Embryonic facial prominence (tissue), 1 donor: ENCODE data around the gene ARHGAP45.

Source experiments
- DNase-seq: peaks from one replicate; pipeline ENCODE4 v3.0.0-alpha.2; 2016; ENCODE audit errors: extremely low spot score

ARHGAP45 gene

DNA sequence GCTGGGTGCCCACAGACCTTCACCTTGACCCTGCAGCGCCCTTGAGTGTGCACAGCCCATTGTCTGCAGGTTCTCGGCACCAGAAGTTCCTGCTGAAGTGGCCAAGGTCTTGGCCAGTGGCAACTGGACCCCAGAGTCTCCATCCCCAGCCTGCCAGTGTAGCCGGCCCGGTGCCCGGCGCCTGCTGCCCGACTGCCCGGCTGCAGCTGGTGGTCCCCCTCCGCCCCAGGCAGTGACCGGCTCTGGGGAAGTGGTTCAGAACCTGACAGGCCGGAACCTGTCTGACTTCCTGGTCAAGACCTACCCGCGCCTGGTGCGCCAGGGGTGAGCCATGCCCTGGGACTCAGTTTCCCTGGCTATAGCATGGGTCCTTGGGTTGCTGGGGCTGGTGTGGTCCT lies 11.9 kb upstream of the ARHGAP45 start:
- DNase-seq, result no peak

DNA sequence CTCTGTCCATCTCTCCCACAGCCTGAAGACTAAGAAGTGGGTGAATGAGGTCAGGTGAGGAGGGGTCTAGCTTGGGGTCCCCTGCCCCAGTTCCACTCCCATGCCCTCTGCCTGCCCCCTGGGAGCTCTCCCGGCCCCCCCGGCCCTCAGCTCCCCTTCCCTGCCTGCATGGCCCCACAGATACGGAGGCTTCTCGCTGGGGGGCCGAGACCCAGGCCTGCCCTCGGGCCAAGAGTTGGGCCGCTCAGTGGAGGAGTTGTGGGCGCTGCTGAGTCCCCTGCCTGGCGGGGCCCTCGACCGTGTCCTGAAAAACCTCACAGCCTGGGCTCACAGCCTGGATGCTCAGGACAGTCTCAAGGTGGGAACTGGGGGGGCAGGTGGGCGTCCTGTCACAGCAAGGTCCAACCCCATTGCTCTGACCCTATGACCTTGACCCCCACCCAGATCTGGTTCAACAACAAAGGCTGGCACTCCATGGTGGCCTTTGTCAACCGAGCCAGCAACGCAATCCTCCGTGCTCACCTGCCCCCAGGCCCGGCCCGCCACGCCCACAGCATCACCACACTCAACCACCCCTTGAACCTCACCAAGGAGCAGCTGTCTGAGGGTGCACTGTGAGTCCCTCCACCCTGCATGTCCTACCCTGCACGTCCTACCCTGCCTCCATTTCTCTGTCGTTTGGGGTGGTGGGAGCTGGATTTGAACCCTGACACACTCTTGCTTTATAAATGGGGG lies 10.9 kb upstream of the ARHGAP45 start:
- DNase-seq, result no peak

DNA sequence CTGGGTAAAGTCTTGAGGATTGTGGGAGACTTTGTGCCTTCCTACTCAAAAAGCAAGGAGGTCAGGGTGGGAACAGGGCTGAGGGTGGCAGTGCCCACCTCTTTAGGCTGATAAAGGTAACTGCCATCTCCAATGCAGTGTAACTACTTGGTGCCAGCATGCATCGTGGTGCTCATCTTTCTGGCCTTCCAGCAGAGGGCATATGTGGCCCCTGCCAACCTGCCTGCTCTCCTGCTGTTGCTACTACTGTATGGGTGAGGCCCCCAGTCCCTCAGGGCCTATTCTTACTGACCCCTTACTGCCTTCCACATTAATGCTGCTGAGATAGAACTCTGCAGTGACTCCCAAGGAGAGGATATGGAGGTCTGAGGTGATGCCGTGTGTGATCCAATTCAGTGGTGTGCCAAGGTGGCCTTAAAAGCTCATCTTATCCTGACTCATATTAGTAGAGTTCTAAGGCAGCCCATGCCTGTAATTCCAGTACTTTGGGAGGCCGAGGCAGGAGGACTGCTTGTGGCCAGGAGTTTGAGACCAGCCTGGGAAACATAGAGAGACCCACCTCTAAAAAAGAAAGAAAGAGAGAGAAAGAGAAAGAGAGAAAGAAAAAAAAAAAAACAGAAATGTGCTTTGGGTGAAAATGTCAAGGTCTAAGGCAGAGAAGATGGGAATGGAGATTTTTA lies 9.7 kb upstream of the ARHGAP45 start:
- DNase-seq, result no peak

DNA sequence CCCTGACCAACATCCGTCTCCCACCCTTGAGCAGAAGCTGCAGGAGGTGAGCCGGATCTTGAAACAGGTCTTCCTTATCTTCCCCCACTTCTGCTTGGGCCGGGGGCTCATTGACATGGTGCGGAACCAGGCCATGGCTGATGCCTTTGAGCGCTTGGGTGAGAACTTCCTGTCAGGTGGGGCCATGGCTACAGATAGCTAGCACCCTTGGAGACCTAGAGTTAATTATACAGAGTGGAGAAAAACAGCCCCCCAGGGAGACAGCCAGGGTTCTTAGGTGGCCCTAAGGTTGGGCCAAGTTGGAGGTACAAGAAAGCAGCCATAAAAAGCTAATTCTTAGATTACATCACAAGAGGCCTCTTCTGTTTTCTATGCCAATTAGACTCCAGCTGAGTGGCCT lies 8.9 kb upstream of the ARHGAP45 start:
- DNase-seq, result no peak

DNA sequence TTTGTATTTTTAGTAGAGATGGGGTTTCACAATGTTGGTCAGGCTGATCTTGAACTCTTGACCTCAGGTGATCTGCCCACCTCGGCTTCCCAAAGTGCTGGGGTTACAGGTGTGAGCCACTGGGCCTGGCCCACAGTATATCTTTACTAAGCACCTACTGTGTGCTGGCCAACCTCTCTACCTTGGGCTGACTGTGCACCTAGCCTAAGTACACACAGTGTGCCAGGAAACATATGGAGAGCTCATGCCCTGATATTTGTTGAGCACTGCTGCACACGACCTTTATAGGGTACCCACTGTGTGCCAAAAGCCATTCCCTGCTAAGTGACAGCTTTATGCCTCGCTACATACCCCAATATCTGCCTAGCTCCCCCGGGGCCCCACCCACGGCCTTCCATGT lies 6.3 kb upstream of the ARHGAP45 start:
- DNase-seq, result no peak

DNA sequence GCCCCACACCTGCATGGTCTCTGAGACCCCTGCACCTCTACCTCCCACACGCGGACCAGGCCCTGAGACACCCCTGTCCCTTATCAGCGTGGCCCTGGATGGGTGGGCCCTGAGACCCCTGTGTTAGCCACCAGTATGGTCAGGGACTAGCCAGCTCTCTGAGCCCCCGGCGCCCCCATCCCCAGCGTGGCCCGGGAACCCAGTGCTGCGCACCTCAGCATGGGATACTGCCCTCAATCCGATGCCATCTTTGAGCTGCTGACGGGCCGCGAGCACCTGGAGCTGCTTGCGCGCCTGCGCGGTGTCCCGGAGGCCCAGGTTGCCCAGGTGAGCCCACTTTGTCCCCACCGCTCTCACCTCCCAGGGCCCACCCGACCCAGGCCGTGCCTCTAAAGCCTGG lies 5.0 kb upstream of the ARHGAP45 start:
- no peak for DNase-seq

DNA sequence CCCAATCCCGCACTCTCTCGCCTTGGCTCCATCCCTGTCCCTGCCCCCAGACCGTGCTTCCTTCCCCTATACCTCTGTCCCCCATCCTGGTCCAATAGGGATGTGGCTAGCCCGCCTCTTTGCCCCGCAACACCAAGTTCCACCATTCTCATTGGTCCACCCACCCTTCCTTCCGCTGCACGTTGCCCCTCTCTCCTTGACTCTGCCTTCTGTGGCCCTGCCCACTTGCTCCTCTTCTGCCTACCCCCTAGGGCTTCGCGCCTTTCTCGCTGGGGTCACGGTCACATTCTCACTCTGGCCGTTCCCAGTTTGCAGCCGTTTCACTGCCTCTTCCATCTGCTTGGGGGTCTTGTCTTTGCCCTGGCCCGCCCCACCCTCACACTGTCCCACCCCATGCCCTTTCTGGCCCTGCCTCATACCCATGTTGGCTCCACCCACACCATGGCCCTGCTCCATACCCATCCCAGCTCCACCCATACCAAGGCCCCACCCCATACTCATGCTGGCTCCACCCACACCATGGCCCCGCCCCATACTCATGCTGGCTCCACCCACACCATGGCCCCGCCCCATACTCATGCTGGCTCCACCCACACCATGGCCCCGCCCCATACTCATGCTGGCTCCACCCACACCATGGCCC lies 4.5 kb upstream of the ARHGAP45 start:
- DNase-seq, result no peak

DNA sequence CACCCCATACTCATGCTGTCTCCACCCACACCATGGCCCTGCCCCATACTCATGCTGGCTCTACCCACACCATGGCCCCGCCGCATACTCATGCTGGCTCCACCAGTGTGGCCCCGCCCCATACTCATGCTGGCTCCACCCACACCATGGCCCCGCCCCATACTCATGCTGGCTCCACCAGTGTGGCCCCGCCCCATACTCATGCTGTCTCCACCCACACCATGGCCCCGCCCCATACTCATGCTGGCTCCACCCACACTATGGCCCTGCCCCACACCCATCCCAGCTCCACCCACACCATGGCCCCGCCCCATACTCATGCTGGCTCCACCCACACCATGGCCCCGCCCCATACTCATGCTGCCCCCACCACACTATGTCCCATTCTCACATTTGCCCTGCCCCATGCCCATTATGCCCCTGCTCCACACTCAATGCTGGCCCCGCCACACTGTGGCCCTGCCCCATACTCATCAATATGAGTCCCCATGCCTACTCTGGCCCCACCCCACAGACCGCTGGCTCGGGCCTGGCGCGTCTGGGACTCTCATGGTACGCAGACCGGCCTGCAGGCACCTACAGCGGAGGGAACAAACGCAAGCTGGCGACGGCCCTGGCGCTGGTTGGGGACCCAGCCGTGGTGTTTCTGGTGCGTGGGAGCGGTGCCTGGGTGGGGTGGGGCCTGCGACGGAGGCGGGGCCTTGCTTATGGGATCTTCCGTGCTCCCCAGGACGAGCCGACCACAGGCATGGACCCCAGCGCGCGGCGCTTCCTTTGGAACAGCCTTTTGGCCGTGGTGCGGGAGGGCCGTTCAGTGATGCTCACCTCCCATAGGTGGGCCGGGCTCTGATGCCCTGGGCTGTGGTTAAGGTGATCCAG lies 3.7 kb upstream of the ARHGAP45 start:
- no peak for DNase-seq

DNA sequence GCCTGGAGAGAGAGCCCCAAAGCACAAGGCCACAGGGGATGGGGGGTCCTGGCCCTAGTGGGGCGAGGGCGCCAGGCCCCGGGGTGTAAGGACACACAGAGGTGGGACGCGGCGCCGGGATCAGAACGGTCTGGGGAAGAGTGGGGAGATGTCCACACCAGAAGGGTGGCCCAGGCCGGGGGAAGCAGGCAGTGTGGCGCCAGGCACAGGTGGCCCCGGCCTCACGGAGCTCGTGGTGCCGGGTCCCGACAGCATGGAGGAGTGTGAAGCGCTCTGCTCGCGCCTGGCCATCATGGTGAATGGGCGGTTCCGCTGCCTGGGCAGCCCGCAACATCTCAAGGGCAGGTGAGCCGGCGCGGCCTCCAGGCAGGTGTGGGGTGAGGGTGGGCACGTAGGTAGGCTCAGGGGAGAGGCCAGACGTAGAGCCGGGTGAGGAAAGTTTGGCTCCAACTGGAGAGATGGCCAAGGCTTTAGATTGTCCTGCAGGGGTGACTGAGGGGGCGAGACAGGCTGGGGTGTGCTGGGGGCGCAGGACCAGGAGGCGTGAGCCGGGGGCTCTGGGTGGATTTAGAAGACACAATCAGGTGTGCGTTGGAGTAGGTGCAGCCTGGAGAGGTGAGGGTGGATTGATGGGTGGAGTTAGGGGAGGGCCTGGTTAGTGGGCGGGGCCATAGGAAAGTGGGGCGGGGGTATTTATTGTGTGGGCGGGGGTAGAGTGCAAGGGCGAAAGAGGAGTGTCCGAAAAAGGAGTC lies 2.9 kb upstream of the ARHGAP45 start:
- DNase-seq, result no peak

DNA sequence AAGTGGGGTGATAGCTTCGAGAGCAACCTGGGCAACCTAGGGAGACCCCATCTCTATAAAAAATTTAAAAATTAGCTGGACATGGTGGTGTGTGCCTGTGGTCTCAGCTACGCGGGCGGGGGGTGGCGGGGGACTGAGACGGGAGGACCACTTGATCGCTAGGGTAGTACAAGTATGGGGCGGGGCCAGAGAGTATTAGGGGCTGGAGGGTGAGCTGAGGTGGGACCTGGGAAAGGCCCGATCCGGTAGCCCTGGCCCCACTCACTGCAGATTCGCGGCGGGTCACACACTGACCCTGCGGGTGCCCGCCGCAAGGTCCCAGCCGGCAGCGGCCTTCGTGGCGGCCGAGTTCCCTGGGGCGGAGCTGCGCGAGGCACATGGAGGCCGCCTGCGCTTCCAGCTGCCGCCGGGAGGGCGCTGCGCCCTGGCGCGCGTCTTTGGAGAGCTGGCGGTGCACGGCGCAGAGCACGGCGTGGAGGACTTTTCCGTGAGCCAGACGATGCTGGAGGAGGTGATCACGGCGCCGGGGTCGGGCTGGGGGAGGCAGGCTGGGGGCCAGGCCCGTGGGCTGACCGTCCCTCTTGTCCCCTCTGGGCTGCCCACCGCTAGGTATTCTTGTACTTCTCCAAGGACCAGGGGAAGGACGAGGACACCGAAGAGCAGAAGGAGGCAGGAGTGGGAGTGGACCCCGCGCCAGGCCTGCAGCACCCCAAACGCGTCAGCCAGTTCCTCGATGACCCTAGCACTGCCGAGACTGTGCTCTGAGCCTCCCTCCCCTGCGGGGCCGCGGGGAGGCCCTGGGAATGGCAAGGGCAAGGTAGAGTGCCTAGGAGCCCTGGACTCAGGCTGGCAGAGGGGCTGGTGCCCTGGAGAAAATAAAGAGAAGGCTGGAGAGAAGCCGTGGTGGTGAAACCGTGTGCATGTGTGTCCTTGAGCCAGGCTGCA lies 2.0 kb upstream of the ARHGAP45 start:
- DNase-seq, result no peak

DNA sequence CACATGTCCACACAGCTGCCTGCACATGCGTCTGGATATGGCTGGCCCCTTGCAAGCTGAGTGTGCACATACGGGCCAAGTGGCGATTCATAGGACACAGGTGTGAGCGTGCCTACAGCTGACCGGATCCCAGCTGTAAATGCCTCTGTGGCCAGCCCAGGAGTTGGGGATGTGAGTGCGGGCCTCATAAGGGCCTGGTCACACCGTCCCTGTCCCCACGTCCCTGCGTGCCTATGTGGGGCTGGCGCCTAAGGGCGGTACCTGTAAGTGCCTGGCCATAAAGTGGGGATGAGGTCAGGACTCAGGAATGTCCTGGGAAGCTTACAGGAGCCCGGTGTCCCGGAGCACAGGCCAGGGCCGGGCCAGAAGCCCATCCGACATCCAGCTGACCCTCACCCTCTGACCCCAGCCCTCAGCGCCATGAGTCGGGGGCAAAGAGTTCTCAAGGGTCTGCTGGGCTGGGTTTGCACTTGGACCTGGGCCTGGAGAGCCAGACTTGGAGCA lies 1.3 kb upstream of the ARHGAP45 start:
- no peak for DNase-seq

DNA sequence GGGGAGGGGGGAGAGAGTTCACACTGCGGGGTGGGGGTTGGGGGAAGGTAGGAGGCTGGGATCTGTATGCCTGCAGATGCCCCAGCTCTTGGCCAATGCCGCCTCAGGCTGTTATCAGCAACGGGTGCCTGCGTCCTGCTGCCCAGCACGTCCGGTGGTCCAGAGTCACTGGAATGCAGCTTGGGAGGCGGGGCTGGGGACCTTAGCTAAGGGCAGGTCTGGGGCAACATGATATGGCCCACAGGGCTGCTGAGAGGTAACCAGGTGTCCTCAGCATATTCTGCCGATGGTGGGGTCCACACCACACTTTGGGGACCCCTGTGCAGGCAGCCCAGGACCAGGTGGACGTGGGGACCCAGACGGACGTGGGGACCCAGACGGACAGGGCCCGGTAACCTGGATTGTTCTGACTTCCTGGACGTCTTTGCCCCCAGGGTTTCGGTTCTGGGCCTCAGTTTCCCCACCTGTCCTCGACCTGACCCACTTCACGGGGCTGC lies 668 bp upstream of the ARHGAP45 start:
- DNase-seq, result no peak

DNA sequence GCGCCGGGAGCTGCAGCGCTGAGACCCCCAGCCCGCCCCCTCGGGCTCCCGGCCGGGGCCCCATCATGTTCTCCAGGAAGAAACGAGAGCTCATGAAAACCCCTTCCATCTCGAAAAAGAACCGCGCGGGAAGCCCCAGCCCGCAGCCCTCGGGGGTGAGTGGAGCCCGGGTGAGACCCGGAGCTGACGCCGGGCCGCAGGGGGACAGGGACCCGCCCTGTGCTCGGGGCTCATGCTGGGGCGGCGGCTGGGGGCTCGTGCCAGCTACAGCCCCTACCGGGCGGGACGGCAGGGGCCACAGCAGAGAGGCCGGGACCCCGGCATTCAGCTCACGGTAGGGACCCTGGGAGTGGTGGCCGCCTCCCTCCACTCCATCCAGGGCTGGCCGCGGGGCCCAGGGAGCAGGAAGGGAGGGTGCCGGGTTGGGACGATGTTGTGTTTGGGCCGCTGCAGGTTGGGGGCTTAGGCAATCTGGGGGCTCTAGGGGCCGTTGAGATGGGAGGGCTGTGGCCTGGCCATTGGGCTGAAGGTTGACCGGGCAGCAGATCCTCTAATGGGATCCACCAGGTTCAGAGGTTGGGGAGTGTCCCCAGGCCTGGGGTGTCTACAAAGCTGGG lies 482 bp downstream of the ARHGAP45 start:
- DNase-seq, result no peak

DNA sequence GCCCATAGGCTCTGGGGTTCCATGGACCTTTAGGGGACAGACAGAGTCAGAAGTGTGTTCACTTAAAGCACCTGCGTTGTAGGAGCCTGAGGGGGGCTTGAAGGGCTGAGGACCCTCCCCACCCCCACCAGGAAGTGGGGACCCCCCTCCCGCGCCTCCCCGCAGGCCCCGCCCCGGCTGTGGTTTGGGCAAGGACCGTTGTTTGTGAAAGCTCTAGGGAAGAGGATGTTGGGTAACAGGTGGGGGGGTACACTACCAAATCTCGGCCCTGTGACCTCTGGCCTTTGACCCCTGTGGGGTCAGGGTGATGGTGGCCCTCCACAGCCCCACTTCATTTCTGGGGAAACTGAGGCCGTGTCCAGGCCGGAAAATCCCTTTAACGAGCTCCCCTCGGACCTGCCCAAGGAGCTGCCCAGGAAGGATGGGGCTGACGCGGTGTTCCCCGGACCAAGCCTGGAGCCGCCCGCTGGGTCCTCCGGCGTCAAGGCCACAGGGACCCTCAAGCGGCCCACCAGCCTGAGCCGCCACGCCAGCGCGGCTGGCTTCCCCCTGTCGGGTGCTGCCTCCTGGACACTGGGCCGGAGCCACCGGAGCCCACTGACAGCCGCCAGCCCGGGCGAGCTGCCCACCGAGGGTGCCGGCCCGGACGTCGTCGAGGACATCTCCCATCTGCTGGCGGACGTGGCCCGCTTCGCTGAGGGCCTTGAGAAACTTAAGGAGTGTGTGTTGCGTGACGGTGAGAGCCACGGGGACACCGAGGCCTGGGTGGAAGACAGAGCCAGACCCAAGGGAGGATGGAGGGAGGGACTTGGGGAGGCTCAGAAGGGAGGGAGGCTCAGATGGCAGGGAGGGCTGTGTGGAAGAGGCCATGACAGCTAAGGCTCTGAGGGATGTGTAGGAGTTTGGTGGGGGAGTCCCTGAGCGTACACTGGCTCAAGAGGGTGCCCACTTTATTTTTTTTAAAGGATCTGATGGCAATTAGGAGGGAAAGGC lies 1.3 kb downstream of the ARHGAP45 start:
- DNase-seq, result no peak

DNA sequence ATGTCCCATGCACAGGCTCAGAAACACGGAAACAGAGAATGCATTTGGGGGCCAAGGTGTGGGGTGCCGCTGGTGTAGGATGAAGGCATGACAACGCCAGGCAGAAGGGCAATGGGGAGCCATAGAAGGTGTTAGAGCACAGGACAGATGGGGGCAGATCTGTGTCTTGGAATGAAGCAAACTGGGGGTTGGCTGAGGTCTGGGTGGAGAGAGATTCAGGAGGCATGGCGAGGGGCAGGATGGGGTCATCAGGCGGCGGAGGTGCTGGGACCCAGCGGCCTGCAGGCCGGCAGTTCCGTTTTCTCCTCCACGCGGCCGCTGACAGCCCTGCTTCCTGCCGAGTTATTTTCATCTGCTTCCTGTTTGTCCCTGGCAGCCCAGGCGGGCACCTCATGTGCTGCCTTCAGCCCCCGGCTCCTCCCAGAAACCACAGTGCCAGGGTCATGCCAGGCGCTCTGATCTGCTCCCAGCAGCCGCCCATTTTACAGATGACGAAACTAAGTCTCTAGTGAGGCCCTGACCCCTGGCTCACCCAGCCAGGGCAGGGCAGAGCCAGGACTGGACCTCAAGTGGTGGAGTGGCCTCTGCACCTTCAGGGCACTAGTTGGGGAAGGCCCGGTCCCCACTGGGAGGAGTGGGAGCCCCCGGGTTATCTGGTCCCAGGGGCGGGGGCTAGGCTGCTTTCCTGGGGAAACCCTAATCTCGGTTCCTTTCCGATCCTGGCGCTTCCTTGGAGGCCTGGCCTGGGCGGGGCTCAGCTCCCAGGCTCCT lies 2.2 kb downstream of the ARHGAP45 start:
- DNase-seq, result no peak

DNA sequence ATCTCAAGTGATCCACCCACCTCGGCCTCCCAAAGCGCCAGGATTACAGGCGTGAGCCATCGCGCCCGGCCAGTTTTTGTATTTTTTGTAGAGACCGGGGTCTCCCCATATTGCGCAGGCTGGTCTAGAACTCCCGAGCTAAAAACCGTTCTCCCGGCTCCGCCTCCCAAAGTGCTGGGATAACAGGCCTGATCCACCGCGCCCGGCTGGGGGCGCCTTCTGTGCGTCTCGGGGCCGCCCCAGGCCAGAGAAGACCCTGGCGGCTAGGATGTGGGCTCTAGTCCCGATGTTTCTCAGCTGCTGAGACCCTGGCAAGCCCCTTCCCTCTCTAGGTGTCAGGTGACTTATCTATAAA lies 3.6 kb downstream of the ARHGAP45 start:
- no peak for DNase-seq
